HepG2 (cell line): ENCODE results near the gene ARID5B. TPM values are rescaled to one million over a fixed set of nuclear protein-coding genes. Genes with fewer than 3 reads are reported as not detected.
A peak's percentile ranks its signal among the peaks of the same experiment; 100 is the strongest.

ENCODE experiments used
- ATRX ChIP-seq: sonication (generic); formaldehyde crosslinking; IDR thresholded peaks from 2 replicates; pipeline ENCODE4 v1.4.0; 2020; ENCODE audit warnings: missing genetic modification reagents, borderline replicate concordance
- BCL6 ChIP-seq: IDR thresholded peaks from 2 replicates; pipeline ENCODE4 v1.6.1; 2016; ENCODE audit warnings: missing genetic modification reagents, missing compliant biosample characterization
- ELF3 ChIP-seq: IDR thresholded peaks from 2 replicates; pipeline ENCODE4 v1.6.1; 2016; ENCODE audit warnings: missing genetic modification reagents, missing compliant biosample characterization
- HNF4A ChIP-seq: sonication (generic); formaldehyde crosslinking; IDR thresholded peaks from 2 replicates; pipeline ENCODE4 v1.4.0; 2020; ENCODE audit warnings: missing genetic modification reagents
- KDM2A ChIP-seq: sonication (generic); formaldehyde crosslinking; IDR thresholded peaks from 2 replicates; pipeline ENCODE4 v1.4.0; 2020; ENCODE audit warnings: low read depth, missing genetic modification reagents, borderline replicate concordance
- NFIC ChIP-seq: IDR thresholded peaks from 2 replicates; pipeline ENCODE4 v1.6.1; 2012; ENCODE audit warnings: mild to moderate bottlenecking, low read length, inconsistent platforms
- SNAPC2 ChIP-seq: sonication (generic); formaldehyde crosslinking; IDR thresholded peaks from 2 replicates; pipeline ENCODE4 v1.8.1; 2022; ENCODE audit warnings: mild to moderate bottlenecking, missing genetic modification reagents
- TBL1XR1 ChIP-seq: fragments of 150-350 bp; IDR thresholded peaks from 2 replicates; pipeline ENCODE4 v1.6.1; 2014; ENCODE audit warnings: borderline replicate concordance, low read length; ENCODE audit not compliant: partially characterized antibody
- TBX3 ChIP-seq: fragments of 450-650 bp; IDR thresholded peaks from 2 replicates; pipeline ENCODE4 v1.6.1; 2017; ENCODE audit warnings: antibody characterized with exemption, mild to moderate bottlenecking, inconsistent platforms, borderline replicate concordance
- ZSCAN25 ChIP-seq: sonication (generic); formaldehyde crosslinking; IDR thresholded peaks from 2 replicates; pipeline ENCODE4 v1.8.0; 2022; ENCODE audit warnings: mild to moderate bottlenecking, missing genetic modification reagents
- polyA plus RNA-seq, 8 experiments: library from polyadenylated mRNA; depleted of rRNA in 3 of 8; stranded (reverse) in 7 of 8; unstranded in 1 of 8; fragments of >200 nt; fragmentation: Illumina TruSeq in 4 of 8; extraction: Trizol in 4 of 8; gene quantifications; 2 replicates each; pipeline versions ENCODE4 v1.2.1 to v1.2.3, GENCODE V29; 2011 to 2016; ENCODE audit warnings: low read depth in 4 of 8, missing spikeins in 1 of 8, mixed read lengths in 1 of 8; ENCODE audit not compliant: insufficient read depth in 1 of 8
- total RNA-seq, 5 experiments: library from RNA; depleted of rRNA; stranded (reverse); fragments of >200 nt; fragmentation: Illumina TruSeq; extraction: Trizol; gene quantifications; 2 replicates each; pipeline ENCODE4 v1.2.3, GENCODE V29; 2016; ENCODE audit warnings: low read depth in 1 of 5
- TF ChIP-seq, protein P1 (sequence below): sonication (generic); formaldehyde crosslinking; IDR thresholded peaks from 2 replicates; pipeline ENCODE4 v1.5.0; 2020; ENCODE audit warnings: mild to moderate bottlenecking, missing genetic modification reagents
- TF ChIP-seq, protein P2 (sequence below): IDR thresholded peaks from 2 replicates; pipeline ENCODE4 v1.6.1; 2016; ENCODE audit warnings: mild to moderate bottlenecking
- TF ChIP-seq, protein P3 (sequence below), 2 experiments: fragments of 450-650 bp in 1 of 2; sonication (generic) in 1 of 2; formaldehyde crosslinking; IDR thresholded peaks; 2 replicates each; pipeline versions ENCODE4 v1.5.0 to v1.8.0; 2020 to 2022; ENCODE audit warnings: mild to moderate bottlenecking in 1 of 2, missing genetic modification reagents in 1 of 2
- TF ChIP-seq, protein P4 (sequence below): sonication (generic); formaldehyde crosslinking; conservative IDR thresholded peaks from 2 replicates; pipeline ENCODE4 v1.8.0; 2022; ENCODE audit warnings: low read depth, missing genetic modification reagents
- TF ChIP-seq, protein P5 (sequence below): IDR thresholded peaks from 2 replicates; pipeline ENCODE4 v1.6.1; 2016
- TF ChIP-seq, protein P6 (sequence below): sonication (generic); formaldehyde crosslinking; IDR thresholded peaks from 2 replicates; pipeline ENCODE4 v1.4.0; 2020; ENCODE audit warnings: missing genetic modification reagents

The ARID5B gene
- total and polyA plus RNA-seq, 2 of the 13 experiments (the other 11 are each of a cell fraction or from before 2014, with no cell fraction given), result 6.2 to 21.1 TPM

DNA sequence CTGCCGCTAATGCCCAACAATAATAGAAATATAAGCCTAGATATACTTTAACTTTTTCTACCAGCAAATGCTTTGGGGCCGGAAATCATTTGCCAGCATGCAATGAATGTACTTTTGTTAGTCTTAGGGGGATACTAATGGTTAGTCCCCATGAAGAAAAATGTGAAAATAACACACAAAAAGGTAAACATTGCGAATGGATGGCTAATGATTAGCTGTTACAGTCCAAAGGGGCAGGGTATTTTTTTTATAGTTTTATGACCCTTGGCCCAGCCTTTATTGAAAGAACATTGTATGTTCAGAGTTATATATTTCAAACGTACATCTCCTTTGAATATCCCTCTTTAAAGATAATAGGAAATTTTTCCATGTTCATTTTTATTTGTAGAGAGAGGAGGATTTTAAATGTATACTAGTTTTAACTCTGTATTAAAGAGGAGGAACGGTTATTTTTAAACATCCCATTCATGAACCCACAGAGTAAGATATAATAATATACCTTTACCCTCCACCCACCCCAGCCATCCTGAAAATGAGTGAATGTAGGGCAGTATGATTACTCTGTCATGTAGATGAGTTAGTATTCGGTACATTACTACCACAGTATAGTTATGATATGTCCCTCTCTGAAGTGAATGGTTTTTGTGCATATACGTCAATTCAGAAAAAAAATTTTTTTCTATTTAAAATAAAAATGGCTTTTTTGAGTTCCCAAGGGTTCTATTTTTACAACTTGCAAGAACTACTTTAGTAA, 63.6 kb downstream of the ARID5B start (continued):
- TF ChIP-seq, protein P1, sequence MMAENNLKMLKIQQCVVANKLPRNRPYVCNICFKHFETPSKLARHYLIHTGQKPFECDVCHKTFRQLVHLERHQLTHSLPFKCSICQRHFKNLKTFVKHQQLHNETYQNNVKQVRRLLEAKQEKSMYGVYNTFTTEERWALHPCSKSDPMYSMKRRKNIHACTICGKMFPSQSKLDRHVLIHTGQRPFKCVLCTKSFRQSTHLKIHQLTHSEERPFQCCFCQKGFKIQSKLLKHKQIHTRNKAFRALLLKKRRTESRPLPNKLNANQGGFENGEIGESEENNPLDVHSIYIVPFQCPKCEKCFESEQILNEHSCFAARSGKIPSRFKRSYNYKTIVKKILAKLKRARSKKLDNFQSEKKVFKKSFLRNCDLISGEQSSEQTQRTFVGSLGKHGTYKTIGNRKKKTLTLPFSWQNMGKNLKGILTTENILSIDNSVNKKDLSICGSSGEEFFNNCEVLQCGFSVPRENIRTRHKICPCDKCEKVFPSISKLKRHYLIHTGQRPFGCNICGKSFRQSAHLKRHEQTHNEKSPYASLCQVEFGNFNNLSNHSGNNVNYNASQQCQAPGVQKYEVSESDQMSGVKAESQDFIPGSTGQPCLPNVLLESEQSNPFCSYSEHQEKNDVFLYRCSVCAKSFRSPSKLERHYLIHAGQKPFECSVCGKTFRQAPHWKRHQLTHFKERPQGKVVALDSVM, result no peak
- TF ChIP-seq, protein P2, sequence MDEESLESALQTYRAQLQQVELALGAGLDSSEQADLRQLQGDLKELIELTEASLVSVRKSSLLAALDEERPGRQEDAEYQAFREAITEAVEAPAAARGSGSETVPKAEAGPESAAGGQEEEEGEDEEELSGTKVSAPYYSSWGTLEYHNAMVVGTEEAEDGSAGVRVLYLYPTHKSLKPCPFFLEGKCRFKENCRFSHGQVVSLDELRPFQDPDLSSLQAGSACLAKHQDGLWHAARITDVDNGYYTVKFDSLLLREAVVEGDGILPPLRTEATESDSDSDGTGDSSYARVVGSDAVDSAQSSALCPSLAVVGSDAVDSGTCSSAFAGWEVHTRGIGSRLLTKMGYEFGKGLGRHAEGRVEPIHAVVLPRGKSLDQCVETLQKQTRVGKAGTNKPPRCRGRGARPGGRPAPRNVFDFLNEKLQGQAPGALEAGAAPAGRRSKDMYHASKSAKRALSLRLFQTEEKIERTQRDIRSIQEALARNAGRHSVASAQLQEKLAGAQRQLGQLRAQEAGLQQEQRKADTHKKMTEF, result peak; percentile 76
- TF ChIP-seq, protein P3, sequence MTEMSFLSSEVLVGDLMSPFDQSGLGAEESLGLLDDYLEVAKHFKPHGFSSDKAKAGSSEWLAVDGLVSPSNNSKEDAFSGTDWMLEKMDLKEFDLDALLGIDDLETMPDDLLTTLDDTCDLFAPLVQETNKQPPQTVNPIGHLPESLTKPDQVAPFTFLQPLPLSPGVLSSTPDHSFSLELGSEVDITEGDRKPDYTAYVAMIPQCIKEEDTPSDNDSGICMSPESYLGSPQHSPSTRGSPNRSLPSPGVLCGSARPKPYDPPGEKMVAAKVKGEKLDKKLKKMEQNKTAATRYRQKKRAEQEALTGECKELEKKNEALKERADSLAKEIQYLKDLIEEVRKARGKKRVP (CRISPR knock-in tag; IDR thresholded peaks at IDR 0.05), result peak in 1 of 2 experiments; percentile 56; a peak in 1 of 4 replicates
- peak; percentile 85 for TF ChIP-seq HNF4A
- no peak for TF ChIP-seq ZSCAN25 (CRISPR knock-in tag)
- peak; percentile 92 for TF ChIP-seq NFIC
- TF ChIP-seq KDM2A (CRISPR knock-in tag), result no peak
- TF ChIP-seq, protein P4, sequence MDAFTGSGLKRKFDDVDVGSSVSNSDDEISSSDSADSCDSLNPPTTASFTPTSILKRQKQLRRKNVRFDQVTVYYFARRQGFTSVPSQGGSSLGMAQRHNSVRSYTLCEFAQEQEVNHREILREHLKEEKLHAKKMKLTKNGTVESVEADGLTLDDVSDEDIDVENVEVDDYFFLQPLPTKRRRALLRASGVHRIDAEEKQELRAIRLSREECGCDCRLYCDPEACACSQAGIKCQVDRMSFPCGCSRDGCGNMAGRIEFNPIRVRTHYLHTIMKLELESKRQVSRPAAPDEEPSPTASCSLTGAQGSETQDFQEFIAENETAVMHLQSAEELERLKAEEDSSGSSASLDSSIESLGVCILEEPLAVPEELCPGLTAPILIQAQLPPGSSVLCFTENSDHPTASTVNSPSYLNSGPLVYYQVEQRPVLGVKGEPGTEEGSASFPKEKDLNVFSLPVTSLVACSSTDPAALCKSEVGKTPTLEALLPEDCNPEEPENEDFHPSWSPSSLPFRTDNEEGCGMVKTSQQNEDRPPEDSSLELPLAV (CRISPR knock-in tag), result no peak
- peak; percentile 75 for TF ChIP-seq ELF3 (CRISPR knock-in tag)
- TF ChIP-seq TBL1XR1, result no peak
- TF ChIP-seq, protein P5, sequence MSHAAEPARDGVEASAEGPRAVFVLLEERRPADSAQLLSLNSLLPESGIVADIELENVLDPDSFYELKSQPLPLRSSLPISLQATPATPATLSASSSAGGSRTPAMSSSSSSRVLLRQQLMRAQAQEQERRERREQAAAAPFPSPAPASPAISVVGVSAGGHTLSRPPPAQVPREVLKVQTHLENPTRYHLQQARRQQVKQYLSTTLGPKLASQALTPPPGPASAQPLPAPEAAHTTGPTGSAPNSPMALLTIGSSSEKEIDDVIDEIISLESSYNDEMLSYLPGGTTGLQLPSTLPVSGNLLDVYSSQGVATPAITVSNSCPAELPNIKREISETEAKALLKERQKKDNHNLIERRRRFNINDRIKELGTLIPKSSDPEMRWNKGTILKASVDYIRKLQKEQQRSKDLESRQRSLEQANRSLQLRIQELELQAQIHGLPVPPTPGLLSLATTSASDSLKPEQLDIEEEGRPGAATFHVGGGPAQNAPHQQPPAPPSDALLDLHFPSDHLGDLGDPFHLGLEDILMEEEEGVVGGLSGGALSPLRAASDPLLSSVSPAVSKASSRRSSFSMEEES (CRISPR knock-in tag), result 0 out of 2 replicates have a peak, but pooled peaks have one; percentile 38
- TF ChIP-seq SNAPC2, result 0 out of 2 replicates have a peak, but pooled peaks have one; percentile 3
- TF ChIP-seq, protein P6, sequence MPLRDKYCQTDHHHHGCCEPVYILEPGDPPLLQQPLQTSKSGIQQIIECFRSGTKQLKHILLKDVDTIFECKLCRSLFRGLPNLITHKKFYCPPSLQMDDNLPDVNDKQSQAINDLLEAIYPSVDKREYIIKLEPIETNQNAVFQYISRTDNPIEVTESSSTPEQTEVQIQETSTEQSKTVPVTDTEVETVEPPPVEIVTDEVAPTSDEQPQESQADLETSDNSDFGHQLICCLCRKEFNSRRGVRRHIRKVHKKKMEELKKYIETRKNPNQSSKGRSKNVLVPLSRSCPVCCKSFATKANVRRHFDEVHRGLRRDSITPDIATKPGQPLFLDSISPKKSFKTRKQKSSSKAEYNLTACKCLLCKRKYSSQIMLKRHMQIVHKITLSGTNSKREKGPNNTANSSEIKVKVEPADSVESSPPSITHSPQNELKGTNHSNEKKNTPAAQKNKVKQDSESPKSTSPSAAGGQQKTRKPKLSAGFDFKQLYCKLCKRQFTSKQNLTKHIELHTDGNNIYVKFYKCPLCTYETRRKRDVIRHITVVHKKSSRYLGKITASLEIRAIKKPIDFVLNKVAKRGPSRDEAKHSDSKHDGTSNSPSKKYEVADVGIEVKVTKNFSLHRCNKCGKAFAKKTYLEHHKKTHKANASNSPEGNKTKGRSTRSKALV (CRISPR knock-in tag), result no peak
- no peak for TF ChIP-seq ATRX (CRISPR knock-in tag)
- TF ChIP-seq TBX3, result no peak
- TF ChIP-seq BCL6 (CRISPR knock-in tag), result peak; percentile 52
